ENCODE measurements around the gene CXCL3.

The CXCL3 gene

DNA sequence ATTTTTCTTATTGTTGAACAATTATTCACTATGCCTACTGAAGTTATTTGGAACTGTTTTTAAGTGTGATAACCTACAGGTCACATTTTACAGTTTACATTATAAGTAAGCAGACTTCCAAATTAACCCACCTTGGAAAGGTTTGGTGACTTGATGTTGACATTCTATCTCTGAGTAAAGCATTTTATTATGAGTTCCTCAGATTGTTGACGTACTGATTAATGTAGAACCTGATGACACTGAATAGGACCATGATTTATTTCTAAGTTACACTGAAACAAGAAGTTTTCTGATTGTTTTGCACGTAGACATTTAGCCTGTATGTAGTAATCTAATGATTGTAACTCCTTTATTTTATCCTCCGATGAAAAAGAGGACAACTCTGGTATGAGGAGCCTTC is 17.0 kb upstream of the CXCL3 start:
- TF ChIP-seq, protein P1, sequence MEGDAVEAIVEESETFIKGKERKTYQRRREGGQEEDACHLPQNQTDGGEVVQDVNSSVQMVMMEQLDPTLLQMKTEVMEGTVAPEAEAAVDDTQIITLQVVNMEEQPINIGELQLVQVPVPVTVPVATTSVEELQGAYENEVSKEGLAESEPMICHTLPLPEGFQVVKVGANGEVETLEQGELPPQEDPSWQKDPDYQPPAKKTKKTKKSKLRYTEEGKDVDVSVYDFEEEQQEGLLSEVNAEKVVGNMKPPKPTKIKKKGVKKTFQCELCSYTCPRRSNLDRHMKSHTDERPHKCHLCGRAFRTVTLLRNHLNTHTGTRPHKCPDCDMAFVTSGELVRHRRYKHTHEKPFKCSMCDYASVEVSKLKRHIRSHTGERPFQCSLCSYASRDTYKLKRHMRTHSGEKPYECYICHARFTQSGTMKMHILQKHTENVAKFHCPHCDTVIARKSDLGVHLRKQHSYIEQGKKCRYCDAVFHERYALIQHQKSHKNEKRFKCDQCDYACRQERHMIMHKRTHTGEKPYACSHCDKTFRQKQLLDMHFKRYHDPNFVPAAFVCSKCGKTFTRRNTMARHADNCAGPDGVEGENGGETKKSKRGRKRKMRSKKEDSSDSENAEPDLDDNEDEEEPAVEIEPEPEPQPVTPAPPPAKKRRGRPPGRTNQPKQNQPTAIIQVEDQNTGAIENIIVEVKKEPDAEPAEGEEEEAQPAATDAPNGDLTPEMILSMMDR (IDR thresholded peaks at IDR 0.05; ENCODE audit: low read depth, low read length): no peak
- no peak overlapping the region for H3K4me3 ChIP-seq (ENCODE audit: low read depth, low read length)

DNA sequence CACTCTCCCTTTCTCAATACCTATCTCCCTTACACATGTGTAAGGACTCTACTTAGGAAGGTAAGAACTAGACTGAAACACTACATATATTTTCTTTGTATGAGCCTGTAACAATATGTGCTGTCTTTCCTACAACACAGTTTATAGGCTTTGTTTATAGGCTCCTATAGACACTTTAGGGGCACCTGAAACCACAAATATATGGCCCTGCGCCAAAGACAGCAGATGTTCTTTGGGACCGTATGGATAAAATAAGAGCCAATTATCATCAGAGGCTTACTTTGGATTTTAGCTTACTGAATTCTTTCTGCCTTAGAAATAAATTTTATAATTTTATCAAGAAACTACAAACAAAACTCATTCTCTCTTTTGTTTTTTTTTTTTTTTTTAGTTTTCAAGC is 16.6 kb upstream of the CXCL3 start:
- no peak overlapping the region for H3K4me3 ChIP-seq (ENCODE audit: low read depth, low read length)

DNA sequence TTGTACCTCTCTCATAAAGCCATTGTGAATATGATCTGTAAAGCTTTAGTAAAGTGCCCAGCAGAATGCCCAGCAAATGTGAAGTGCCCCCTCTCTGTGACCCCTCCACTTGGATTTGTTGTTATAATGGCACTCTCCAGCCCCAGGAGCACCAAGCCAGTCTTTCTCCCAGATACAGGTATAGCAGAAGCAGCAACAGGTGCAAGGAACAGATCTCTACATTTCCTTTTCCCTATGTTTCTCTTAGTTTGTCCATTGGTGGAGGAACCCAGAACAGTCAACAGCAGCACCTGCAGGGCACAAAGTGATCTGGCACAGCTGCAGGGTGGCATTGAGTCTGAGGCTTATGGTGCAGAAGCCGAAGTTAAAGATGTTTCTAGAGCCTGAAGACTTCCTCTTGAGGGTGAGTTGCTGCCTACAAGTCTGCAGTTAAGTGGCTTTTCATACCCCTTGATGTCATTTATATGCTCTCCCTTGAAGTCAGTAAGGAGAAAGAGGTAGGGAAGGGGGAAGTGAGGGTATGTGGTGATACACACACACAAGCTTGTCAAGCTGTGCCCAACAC is 16.1 kb upstream of the CXCL3 start:
- no peak overlapping the region for H3K4me3 ChIP-seq (ENCODE audit: low read depth, low read length)
- TF ChIP-seq, protein P1 (IDR thresholded peaks at IDR 0.05; ENCODE audit: low read depth, low read length): no peak

More for the DNA sequence above, 16.6 kb upstream of the CXCL3 start:
- TF ChIP-seq, protein P1 (IDR thresholded peaks at IDR 0.05; ENCODE audit: low read depth, low read length): no peak

DNA sequence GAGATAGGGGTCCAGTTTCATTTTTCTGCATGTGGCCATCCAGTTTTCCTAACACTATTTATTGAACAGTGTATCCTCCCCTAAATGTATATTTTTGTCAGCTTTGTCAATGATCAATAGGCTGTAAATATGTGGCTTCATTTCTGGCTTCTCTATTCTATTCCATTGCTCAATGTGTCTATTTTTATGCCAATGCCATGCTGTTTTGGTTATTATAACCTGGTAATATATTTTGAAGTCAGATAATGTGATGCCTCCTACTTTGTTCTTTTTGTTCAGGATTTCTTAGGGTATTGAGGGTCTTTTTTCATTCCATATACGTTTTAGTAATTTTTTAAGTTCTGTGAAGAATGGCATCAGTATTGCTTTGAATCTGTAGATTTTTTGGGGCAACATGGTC is 8.7 kb upstream of the CXCL3 start:
- TF ChIP-seq, protein P1 (IDR thresholded peaks at IDR 0.05; ENCODE audit: low read depth, low read length): no peak
- no peak overlapping the region for H3K4me3 ChIP-seq (ENCODE audit: low read depth, low read length)

DNA sequence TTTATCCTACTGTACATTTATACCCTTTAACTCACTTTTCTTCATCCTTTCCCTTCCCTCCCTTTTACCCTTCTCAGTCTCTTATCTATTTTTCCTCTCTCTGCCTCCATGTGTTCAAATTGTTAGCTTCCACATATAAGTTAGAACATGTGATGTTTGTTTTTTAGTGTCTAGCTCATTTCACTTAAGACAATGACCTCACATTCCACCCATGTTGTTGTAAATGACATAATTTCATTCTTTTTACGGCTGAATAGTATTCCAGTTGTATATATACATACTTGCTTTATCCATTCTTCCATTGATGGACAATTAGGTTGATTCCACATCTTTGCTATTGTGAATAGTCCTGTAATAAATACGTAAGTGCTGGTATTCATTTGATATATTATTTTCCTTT is 7.3 kb upstream of the CXCL3 start:
- no peak overlapping the region for H3K4me3 ChIP-seq (ENCODE audit: low read depth, low read length)

DNA sequence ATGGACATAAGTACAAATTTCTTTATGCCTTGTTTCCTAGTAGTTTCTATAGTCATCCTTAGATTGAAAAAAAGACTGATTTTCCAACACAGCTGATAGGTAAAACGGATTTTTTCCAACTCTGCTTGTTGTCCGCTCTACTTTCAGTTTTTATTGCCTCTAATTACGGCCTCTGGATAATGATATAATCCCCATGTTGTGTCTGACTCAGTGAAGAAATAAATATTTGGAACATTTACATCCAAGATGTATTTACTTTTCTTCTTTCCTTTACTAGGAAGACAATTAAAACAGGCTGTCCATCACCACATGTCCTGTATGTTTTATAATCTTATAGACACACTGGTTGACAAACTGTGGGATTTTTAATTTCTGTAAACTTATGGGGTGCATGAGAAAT is 6.8 kb upstream of the CXCL3 start:
- no peak overlapping the region for H3K4me3 ChIP-seq (ENCODE audit: low read depth, low read length)
- TF ChIP-seq, protein P1 (IDR thresholded peaks at IDR 0.05; ENCODE audit: low read depth, low read length): no peak

More for the DNA sequence above, 7.3 kb upstream of the CXCL3 start:
- TF ChIP-seq, protein P1 (IDR thresholded peaks at IDR 0.05; ENCODE audit: low read depth, low read length): no peak

DNA sequence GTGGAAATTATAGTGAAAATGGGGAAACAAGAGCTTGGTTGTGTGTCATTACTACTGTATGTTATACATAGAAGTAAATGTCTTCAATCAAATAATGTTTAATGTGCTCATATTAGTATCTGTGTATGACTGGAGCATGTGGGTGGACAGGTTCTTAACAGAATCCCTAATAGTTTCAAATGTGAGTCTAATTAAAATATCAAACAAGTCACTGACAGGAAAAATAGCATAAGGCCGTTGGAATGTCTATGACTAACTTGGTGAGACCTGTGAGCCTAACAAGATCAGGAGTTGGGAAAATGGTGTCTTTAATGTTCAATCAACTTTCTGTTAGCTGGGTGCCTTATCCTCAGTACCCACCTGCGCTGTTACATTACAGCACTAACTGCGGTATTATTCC is 6.2 kb upstream of the CXCL3 start:
- TF ChIP-seq, protein P1 (IDR thresholded peaks at IDR 0.05; ENCODE audit: low read depth, low read length): no peak

More for the DNA sequence above, 6.2 kb upstream of the CXCL3 start:
- no peak overlapping the region for H3K4me3 ChIP-seq (ENCODE audit: low read depth, low read length)
